Left ventricle myocardium inferior (tissue), 1 donor: ENCODE results near the gene HERPUD1. TPM values are rescaled to one million over a fixed set of nuclear protein-coding genes. Genes with fewer than 3 reads are reported as not detected.
A peak's percentile ranks its signal among the peaks of the same experiment; 100 is the strongest.
"Not testable (repeated sequence)": the region's sequence is repeated elsewhere in the genome, so short reads cannot be mapped to it uniquely, and the experiment has no call there.

Experiments used
- DNase-seq: peaks from one replicate; pipeline ENCODE4 v3.0.0-alpha.2; 2020
- H3K27ac ChIP-seq: fragments of 200-600 bp; replicated peaks from 2 replicates; pipeline ENCODE4 v1.8.0; 2021
- H3K27me3 ChIP-seq: fragments of 200-600 bp; 2 replicates; pipeline ENCODE4 v1.8.0; 2021; ENCODE audit warnings: low read depth
- H3K36me3 ChIP-seq: fragments of 200-600 bp; 2 replicates; pipeline ENCODE4 v1.8.0; 2021
- H3K4me1 ChIP-seq: fragments of 200-600 bp; 2 replicates; pipeline ENCODE4 v1.8.0; 2021
- H3K4me3 ChIP-seq: fragments of 200-600 bp; 2 replicates; pipeline ENCODE4 v1.8.0; 2021; ENCODE audit warnings: mild to moderate bottlenecking, moderate library complexity
- H3K9me3 ChIP-seq: fragments of 200-600 bp; replicated peaks from 2 replicates; pipeline ENCODE4 v1.8.0; 2021
- intact Hi-C: fragments of 100-400 bp; cut with micrococcal nuclease; formaldehyde crosslinking; loops from one replicate; pipeline ENCODE4 v1.11.0; 2022
- total RNA-seq: library from RNA; stranded (reverse); fragmentation: NEBNext Ultra II Directional; extraction: Animal tissue kit (Norgen Biotek cat#: 25700); gene quantifications from one replicate; pipeline ENCODE4 v1.2.1, GENCODE V29; 2021
- TF ChIP-seq, protein P1 (sequence below): fragments of 200-600 bp; IDR thresholded peaks from 2 replicates; pipeline ENCODE4 v1.8.0; 2021; ENCODE audit warnings: antibody characterized with exemption, mild to moderate bottlenecking, borderline replicate concordance
- donor health status: DM: no; HTN: yes; CAD: no; lungs with severe emphysema.

Gene HERPUD1
- total RNA-seq, 1 donor from 2014 or later, result 119 TPM

DNA sequence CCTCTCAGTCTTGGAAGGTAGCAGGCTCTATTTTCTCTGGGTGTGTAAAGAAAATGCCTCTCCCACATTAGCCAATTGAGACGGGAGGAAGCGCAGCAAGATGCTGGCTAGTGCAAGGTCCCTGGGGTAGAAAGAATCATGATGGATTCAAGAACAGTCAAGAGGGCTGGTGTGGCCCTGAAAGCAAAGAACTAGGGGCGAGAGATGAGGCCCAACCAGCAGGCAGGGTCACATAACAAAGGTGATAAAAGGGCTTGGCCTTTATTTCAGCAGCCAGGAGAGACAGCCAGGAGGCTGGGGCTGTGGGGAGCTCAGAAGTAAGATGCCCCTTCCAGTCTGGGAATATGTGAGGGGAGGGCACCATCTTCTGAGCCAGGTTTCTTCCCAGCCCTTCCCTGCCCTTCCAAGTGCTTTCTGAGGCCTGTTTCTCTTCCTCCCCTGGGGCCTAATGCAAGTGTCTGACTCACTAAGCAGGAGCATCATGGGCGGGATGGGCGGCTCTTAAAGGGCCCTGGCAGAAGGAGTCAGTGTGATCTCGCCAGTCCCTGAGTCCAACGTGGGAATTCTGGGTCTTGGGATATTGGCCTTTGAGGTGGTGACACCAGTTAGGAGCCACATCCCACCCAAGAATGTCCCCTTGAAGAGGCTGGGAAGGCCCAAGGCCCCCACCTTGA lies 53.5 kb downstream of the HERPUD1 start:
- no peak overlapping the region for H3K4me3 ChIP-seq
- TF ChIP-seq, protein P1, sequence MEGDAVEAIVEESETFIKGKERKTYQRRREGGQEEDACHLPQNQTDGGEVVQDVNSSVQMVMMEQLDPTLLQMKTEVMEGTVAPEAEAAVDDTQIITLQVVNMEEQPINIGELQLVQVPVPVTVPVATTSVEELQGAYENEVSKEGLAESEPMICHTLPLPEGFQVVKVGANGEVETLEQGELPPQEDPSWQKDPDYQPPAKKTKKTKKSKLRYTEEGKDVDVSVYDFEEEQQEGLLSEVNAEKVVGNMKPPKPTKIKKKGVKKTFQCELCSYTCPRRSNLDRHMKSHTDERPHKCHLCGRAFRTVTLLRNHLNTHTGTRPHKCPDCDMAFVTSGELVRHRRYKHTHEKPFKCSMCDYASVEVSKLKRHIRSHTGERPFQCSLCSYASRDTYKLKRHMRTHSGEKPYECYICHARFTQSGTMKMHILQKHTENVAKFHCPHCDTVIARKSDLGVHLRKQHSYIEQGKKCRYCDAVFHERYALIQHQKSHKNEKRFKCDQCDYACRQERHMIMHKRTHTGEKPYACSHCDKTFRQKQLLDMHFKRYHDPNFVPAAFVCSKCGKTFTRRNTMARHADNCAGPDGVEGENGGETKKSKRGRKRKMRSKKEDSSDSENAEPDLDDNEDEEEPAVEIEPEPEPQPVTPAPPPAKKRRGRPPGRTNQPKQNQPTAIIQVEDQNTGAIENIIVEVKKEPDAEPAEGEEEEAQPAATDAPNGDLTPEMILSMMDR, result no peak
- H3K27ac ChIP-seq, result peak overlapping the region; percentile 67
- DNase-seq, result peak; percentile 62
- H3K4me1 ChIP-seq, result peaks cover 63% of the 10 kb centered on the region
- H3K36me3 ChIP-seq, result no peaks in the 10 kb centered on the region
- intact Hi-C loops, result no loop called here
- H3K9me3 ChIP-seq, result no peaks in the 10 kb centered on the region
- H3K27me3 ChIP-seq, result no peaks in the 10 kb centered on the region

DNA sequence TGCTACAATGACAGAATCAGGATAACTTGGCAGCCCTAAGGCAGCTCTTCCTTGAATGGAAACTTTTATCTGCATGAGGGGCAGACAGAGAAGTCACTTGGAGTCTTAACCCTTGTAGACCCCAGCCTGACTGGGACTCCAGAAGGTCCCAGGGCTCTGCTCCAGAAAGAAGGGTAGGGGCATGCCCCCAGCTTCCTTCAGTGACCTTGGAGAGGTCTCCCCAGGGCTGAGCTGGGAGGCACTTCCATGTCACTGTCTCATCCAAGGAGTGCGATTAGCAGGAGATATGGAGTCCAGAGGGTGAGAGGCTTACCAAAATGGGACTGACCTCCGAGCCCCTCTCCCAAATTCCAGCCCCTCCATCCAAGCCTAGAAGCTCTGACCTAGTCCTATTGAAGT lies 54.0 kb downstream of the HERPUD1 start:
- TF ChIP-seq, protein P1, result no peak
- no peaks in the 10 kb centered on the region for H3K27me3 ChIP-seq
- no peaks in the 10 kb centered on the region for H3K36me3 ChIP-seq
- H3K4me1 ChIP-seq, result peaks cover 68% of the 10 kb centered on the region
- H3K27ac ChIP-seq, result peak overlapping the region; percentile 67
- no peak for DNase-seq
- H3K4me3 ChIP-seq, result no peak overlapping the region
- no peaks in the 10 kb centered on the region for H3K9me3 ChIP-seq
- intact Hi-C loops, result no loop called here

DNA sequence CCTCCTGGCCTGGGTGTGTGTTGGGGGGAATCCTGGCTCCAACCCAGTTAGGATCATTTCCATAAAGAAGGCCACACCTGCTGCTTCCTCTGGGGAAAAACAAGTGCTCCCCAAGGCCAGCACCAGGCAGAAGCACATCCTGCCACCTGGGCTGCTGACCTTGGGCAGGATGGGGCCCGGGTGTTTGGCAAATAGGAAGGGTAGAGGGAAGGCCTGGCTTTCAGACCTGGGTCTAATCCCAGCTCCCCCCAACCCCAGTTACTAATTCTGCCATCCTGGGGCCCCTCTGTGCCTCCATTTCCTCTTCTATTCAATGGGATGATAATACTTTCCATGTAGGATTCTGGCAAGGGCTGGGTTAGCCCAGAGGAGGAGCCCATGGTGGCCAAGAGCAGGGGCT lies 54.4 kb downstream of the HERPUD1 start:
- no peak for DNase-seq
- TF ChIP-seq, protein P1, result no peak
- Histone ChIP-seq H3K9me3 (no peaks in the 10 kb centered on the region), H3K4me3 (no peak overlapping the region), H3K27me3 (no peaks in the 10 kb centered on the region), H3K27ac (peak overlapping the region; percentile 67), H3K4me1 (peaks cover 72% of the 10 kb centered on the region), H3K36me3 (no peaks in the 10 kb centered on the region)
- intact Hi-C loops, result no loop called here

DNA sequence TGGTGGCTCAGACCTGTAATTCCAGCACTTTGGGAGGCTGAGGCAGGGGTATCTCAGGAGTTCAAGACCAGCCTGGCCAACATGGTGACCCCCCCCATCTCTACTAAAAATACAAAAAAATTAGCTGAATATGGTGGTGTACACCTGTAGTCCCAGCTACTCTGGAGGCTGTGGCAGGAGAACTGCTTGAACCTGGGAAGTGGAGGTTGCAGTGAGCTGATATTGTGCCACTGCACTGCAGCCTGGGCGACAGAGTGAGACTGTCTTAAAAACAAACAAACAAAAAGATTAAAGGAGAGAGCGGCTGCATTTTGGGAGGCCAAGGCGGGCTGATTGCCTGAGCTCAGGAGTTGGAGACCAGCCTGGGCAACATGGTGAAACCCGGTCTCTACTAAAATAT lies 55.0 kb downstream of the HERPUD1 start:
- peaks cover 78% of the 10 kb centered on the region for H3K4me1 ChIP-seq
- H3K4me3 ChIP-seq, intact Hi-C loops, H3K9me3 ChIP-seq, H3K36me3 ChIP-seq, DNase-seq, H3K27me3 ChIP-seq: not testable (repeated sequence)
- peak overlapping the region; percentile 67 for H3K27ac ChIP-seq

DNA sequence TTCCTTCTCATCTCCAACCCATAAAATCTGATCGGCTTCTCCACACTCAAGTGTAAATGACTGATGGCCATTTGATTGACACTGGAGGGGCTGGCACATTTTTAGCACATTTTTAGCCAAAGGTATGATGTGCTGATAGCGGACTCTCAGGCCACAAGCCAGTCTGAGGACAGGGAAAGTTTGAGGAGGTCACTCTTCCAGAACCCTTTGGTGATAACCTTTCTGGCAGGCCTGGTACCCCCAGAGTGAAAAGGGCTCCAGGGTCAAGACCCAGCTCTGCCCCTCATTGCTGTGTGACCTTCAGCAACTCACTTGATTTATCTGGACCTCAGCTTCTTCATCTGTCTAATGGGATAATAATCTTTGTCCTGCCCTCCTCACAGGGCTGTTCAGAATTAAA lies 55.8 kb downstream of the HERPUD1 start:
- H3K4me3 ChIP-seq, result no peak overlapping the region
- no peaks in the 10 kb centered on the region for H3K9me3 ChIP-seq
- intact Hi-C loops, result no loop called here
- TF ChIP-seq, protein P1, result no peak
- H3K36me3 ChIP-seq, result no peaks in the 10 kb centered on the region
- H3K27me3 ChIP-seq, result no peaks in the 10 kb centered on the region
- H3K27ac ChIP-seq, result peak overlapping the region; percentile 92
- no peak for DNase-seq
- peaks cover 83% of the 10 kb centered on the region for H3K4me1 ChIP-seq

DNA sequence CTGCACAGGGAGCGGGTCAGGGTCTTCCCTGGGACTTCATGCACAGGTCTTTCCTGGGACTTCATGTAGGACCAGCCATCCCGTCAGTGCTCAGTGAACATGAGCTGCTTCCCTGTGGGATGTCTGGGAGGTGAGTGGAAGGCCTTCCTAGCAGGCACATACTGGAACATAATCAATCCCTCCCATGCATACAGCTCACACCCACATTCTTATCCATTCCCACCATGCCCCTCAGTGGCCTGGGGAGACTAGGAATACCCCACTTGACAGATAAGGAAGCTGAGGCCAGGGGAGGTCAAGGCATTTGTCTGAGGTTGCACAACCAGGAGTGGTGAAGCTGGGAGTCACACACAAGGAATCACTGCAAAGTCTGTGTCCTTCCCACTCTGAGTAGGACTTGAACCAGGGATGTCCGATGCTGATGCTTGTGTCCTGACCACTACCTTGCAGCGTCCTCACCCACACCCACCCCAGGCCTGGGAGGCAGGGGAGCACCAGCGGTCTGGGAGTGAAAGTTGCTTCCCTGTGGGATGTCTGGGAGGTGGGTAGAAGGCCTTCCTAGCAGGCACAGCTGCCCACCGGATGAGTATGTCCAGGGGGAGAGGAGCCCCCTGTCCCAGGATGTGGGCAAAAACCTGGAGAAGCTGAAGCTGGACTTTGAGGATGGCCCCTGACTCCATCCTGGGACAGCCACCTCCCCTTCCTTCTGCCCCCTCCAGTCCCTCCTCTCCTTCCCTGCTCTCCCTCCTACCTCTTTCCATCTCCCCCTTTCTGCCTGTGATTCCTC lies 56.4 kb downstream of the HERPUD1 start:
- intact Hi-C loops, result no loop called here
- H3K27me3 ChIP-seq, result no peaks in the 10 kb centered on the region
- TF ChIP-seq, protein P1, result no peak
- no peaks in the 10 kb centered on the region for H3K36me3 ChIP-seq
- DNase-seq, result no peak
- H3K4me1 ChIP-seq, result peaks cover 83% of the 10 kb centered on the region
- no peaks in the 10 kb centered on the region for H3K9me3 ChIP-seq
- H3K27ac ChIP-seq, result peak overlapping the region; percentile 92
- peak overlapping the region; percentile 95 for H3K4me3 ChIP-seq
